HEK293 (cell line): ENCODE measurements around the gene GSTA5.
A peak's percentile ranks its signal among the peaks of the same experiment; 100 is the strongest.

Experiments
- CTCF ChIA-PET: fragments of 350-600 bp; formaldehyde crosslinking; extraction: SDS; loops from one replicate; lab custom pipeline; 2021; ENCODE audit warnings: antibody characterized with exemption; lab: Yijun Ruan, JAX
- POLR2A ChIA-PET: fragments of 300-600 bp; formaldehyde crosslinking; extraction: SDS; loops from one replicate; lab custom pipeline; 2020; ENCODE audit warnings: antibody characterized with exemption, inconsistent platforms; lab: Yijun Ruan, JAX
- H3K27ac ChIP-seq: fragments of 200-500 bp; sonication (Bioruptor generic); 2 replicates; pipeline ENCODE4 v1.5.1; 2014; ENCODE audit warnings: low read depth, low read length, control low read depth, inconsistent platforms; ENCODE audit errors: extremely low read depth
- H3K36me3 ChIP-seq, 2 experiments: fragments of 200-500 bp in 1 of 2; sonication (Bioruptor generic) in 1 of 2; 1 replicate in 1 of 2; 2 replicates in 1 of 2; pipeline ENCODE4 v1.5.1; 2014 to 2017; ENCODE audit warnings: inconsistent platforms in 2 of 2, low read length in 2 of 2; ENCODE audit not compliant: control insufficient read depth in 2 of 2, insufficient read depth in 1 of 2
- H3K4me1 ChIP-seq: fragments of 200-500 bp; sonication (Bioruptor generic); 2 replicates; pipeline ENCODE4 v1.5.1; 2014; ENCODE audit warnings: mild to moderate bottlenecking, low read length, inconsistent platforms; ENCODE audit not compliant: control insufficient read depth, insufficient read depth
- H3K4me3 ChIP-seq: 2 replicates; pipeline ENCODE4 v1.5.1; 2011; ENCODE audit warnings: low read depth, mild to moderate bottlenecking, control low read depth, low read length, moderate library complexity
- H3K9me3 ChIP-seq: fragments of 200-500 bp; sonication (Bioruptor generic); 2 replicates; pipeline ENCODE4 v1.5.1; 2014; ENCODE audit warnings: low read depth, low read length, inconsistent platforms; ENCODE audit not compliant: control insufficient read depth, insufficient read depth
- FEZF1 ChIP-seq: fragments of 450-650 bp; formaldehyde crosslinking; IDR thresholded peaks from 2 replicates; pipeline ENCODE4 v1.5.1; 2016; ENCODE audit warnings: missing biosample characterization, missing genetic modification characterization
- GLI4 ChIP-seq: fragments of 450-650 bp; formaldehyde crosslinking; IDR thresholded peaks from 2 replicates; pipeline ENCODE4 v1.5.1; 2016; ENCODE audit warnings: missing biosample characterization, missing genetic modification characterization
- KLF7 ChIP-seq: fragments of 450-650 bp; formaldehyde crosslinking; IDR thresholded peaks from 2 replicates; pipeline ENCODE4 v1.5.1; 2016; ENCODE audit warnings: missing biosample characterization, missing genetic modification characterization, borderline replicate concordance
- MYNN ChIP-seq: fragments of 450-650 bp; formaldehyde crosslinking; IDR thresholded peaks from 2 replicates; pipeline ENCODE4 v1.5.1; 2016; ENCODE audit warnings: missing biosample characterization, missing genetic modification characterization, borderline replicate concordance
- SALL2 ChIP-seq: fragments of 450-650 bp; formaldehyde crosslinking; IDR thresholded peaks from 2 replicates; pipeline ENCODE4 v1.5.0; 2017; ENCODE audit warnings: missing biosample characterization, mild to moderate bottlenecking, missing genetic modification characterization, borderline replicate concordance
- TRIM28 ChIP-seq: IDR thresholded peaks from 2 replicates; pipeline ENCODE4 v1.6.1; 2011; ENCODE audit warnings: low read length, control low read depth, borderline replicate concordance
- YY1 ChIP-seq: fragments of 450-650 bp; formaldehyde crosslinking; IDR thresholded peaks from 2 replicates; pipeline ENCODE4 v1.5.1; 2018; ENCODE audit warnings: missing biosample characterization, missing genetic modification characterization
- ZBTB44 ChIP-seq: fragments of 450-650 bp; IDR thresholded peaks from 2 replicates; pipeline ENCODE4 v1.5.1; 2018; ENCODE audit warnings: missing biosample characterization, mild to moderate bottlenecking, missing genetic modification characterization
- ZBTB7A ChIP-seq: fragments of 450-650 bp; formaldehyde crosslinking; IDR thresholded peaks from 2 replicates; pipeline ENCODE4 v1.5.1; 2016; ENCODE audit warnings: low read depth, missing biosample characterization, missing genetic modification characterization
- ZNF112 ChIP-seq: fragments of 450-650 bp; formaldehyde crosslinking; IDR thresholded peaks from 2 replicates; pipeline ENCODE4 v1.5.0; 2017; ENCODE audit warnings: missing biosample characterization, missing genetic modification characterization
- ZNF280D ChIP-seq: fragments of 450-650 bp; formaldehyde crosslinking; IDR thresholded peaks from 2 replicates; pipeline ENCODE4 v1.5.1; 2016; ENCODE audit warnings: missing biosample characterization, missing genetic modification characterization
- ZNF341 ChIP-seq: fragments of 450-650 bp; formaldehyde crosslinking; IDR thresholded peaks from 2 replicates; pipeline ENCODE4; 2016; ENCODE audit warnings: low read depth, missing biosample characterization, missing genetic modification characterization
- ZNF350 ChIP-seq: fragments of 450-650 bp; formaldehyde crosslinking; IDR thresholded peaks from 2 replicates; pipeline ENCODE4 v1.5.0; 2017; ENCODE audit warnings: missing biosample characterization, mild to moderate bottlenecking, missing genetic modification characterization
- ZNF416 ChIP-seq: fragments of 450-650 bp; formaldehyde crosslinking; IDR thresholded peaks from 2 replicates; pipeline ENCODE4 v1.5.1; 2016; ENCODE audit warnings: missing biosample characterization, missing genetic modification characterization
- ZNF621 ChIP-seq: fragments of 450-650 bp; formaldehyde crosslinking; IDR thresholded peaks from 2 replicates; pipeline ENCODE4 v1.5.1; 2017; ENCODE audit warnings: missing biosample characterization, missing genetic modification characterization
- ZNF626 ChIP-seq: fragments of 450-650 bp; sonication (Bioruptor Pico); formaldehyde crosslinking; IDR thresholded peaks from 2 replicates; pipeline ENCODE4 v1.5.1; 2018; ENCODE audit warnings: missing biosample characterization, missing genetic modification characterization, inconsistent platforms
- ZNF658 ChIP-seq: fragments of 450-650 bp; formaldehyde crosslinking; IDR thresholded peaks from 2 replicates; pipeline ENCODE4; 2016; ENCODE audit warnings: missing biosample characterization, missing genetic modification characterization
- ZNF792 ChIP-seq: fragments of 450-650 bp; formaldehyde crosslinking; IDR thresholded peaks from 2 replicates; pipeline ENCODE4 v1.5.1; 2016; ENCODE audit warnings: missing biosample characterization, missing genetic modification characterization
- TF ChIP-seq, protein P1 (sequence below): fragments of 450-650 bp; formaldehyde crosslinking; conservative IDR thresholded peaks from 2 replicates; pipeline ENCODE4 v1.5.1; 2016; ENCODE audit warnings: low read depth, missing biosample characterization, missing genetic modification characterization

The GSTA5 gene

DNA sequence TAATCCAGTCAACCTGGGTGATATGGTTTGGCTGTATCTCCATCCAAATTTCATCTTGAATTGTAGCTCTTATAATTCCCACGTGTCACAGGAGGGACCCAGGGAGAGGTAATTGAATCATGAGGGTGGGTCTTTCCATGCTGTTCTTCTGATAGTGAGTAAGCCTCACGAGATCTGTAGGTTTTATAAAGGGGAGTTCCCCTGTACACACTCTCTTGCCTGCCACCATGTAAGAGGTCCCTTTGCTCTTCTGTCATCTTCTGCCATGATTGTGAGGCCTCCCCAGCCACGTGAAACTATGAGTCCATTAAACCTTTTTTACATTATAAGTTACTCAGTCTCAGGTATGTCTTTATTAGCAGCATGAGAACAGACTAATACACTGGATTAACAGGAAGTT lies 49.4 kb upstream of the GSTA5 start:
- POLR2A ChIA-PET, result no interaction called here
- H3K36me3 ChIP-seq, result no peaks in the 10 kb centered on the region
- H3K4me1 ChIP-seq, result no peaks in the 10 kb centered on the region
- no peak overlapping the region for H3K27ac ChIP-seq
- H3K4me3 ChIP-seq, result no peak overlapping the region
- TF ChIP-seq MYNN (tag by site-specific recombination) (no peak), ZNF350 (tag by site-specific recombination) (no peak), ZNF621 (tag by site-specific recombination) (no peak)
- CTCF ChIA-PET, result interaction anchor here (0.6 kb wide), 1 partner anchor 408 kb away, joined by 3 read pairs; no protein-coding TSS in a partner anchor
- H3K9me3 ChIP-seq, result no peaks in the 10 kb centered on the region

DNA sequence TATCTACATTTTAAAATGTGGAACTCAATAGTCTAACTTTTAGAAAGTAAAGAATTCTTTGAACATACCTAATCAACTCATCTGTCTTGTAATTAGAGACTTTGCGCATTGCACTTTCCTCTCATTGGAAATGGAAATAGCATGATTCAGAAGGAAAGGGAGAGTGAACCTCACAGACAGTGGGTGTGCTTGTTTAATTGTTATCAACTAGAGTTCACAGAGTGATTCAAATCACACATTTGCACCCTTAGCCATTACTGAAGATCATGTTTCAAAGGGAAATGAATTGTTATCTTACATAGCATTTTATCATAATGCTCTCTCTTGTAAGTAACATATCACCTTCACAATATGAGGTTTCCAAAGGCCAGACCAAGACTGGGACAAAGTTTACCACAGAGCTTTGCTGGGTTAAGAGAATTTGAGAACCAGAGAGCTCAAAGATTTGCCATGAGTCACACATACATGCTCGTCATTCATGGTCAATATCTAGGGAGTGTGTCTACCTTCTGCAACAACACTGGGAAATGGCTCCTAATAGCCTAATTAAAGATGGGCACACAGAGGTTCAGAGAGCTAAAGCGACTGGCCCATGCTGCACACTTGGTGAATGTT lies 47.4 kb upstream of the GSTA5 start:
- no peak overlapping the region for H3K4me3 ChIP-seq
- TF ChIP-seq YY1 (tag by site-specific recombination) (no peak), GLI4 (tag by site-specific recombination) (no peak), ZNF341 (tag by site-specific recombination) (no peak), KLF7 (tag by site-specific recombination) (no peak), ZNF626 (tag by site-specific recombination) (no peak), ZNF112 (no peak), ZNF658 (tag by site-specific recombination) (no peak), SALL2 (tag by site-specific recombination) (no peak), ZBTB44 (tag by site-specific recombination) (no peak), ZNF280D (tag by site-specific recombination) (no peak), ZNF416 (tag by site-specific recombination) (no peak), MYNN (tag by site-specific recombination) (no peak), TRIM28 (no peak)
- ChIA-PET POLR2A (no interaction called here), CTCF (no interaction called here)
- H3K9me3 ChIP-seq, result no peaks in the 10 kb centered on the region
- H3K36me3 ChIP-seq, result no peaks in the 10 kb centered on the region
- H3K27ac ChIP-seq, result no peak overlapping the region
- H3K4me1 ChIP-seq, result no peaks in the 10 kb centered on the region

GRCh38 chr6:52881996-52882841 lies 41.6 kb upstream of the GSTA5 start:
- ChIA-PET POLR2A (no interaction called here), CTCF (interaction anchor here (0.5 to 2.1 kb wide), 29 partner anchors 9 to 883 kb away, joined by 3 to 15 read pairs (median 3); no protein-coding TSS in a partner anchor)
- no peaks in the 10 kb centered on the region for H3K4me1 ChIP-seq
- H3K9me3 ChIP-seq, result no peaks in the 10 kb centered on the region
- no peak overlapping the region; the same call in 1 of the 2 replicates for H3K27ac ChIP-seq
- peak overlapping the region; percentile 45 for H3K4me3 ChIP-seq
- no peaks in the 10 kb centered on the region for H3K36me3 ChIP-seq
- TF ChIP-seq FEZF1 (no peak), ZBTB7A (tag by site-specific recombination) (no peak), ZNF792 (tag by site-specific recombination) (no peak)
- TF ChIP-seq, protein P1, sequence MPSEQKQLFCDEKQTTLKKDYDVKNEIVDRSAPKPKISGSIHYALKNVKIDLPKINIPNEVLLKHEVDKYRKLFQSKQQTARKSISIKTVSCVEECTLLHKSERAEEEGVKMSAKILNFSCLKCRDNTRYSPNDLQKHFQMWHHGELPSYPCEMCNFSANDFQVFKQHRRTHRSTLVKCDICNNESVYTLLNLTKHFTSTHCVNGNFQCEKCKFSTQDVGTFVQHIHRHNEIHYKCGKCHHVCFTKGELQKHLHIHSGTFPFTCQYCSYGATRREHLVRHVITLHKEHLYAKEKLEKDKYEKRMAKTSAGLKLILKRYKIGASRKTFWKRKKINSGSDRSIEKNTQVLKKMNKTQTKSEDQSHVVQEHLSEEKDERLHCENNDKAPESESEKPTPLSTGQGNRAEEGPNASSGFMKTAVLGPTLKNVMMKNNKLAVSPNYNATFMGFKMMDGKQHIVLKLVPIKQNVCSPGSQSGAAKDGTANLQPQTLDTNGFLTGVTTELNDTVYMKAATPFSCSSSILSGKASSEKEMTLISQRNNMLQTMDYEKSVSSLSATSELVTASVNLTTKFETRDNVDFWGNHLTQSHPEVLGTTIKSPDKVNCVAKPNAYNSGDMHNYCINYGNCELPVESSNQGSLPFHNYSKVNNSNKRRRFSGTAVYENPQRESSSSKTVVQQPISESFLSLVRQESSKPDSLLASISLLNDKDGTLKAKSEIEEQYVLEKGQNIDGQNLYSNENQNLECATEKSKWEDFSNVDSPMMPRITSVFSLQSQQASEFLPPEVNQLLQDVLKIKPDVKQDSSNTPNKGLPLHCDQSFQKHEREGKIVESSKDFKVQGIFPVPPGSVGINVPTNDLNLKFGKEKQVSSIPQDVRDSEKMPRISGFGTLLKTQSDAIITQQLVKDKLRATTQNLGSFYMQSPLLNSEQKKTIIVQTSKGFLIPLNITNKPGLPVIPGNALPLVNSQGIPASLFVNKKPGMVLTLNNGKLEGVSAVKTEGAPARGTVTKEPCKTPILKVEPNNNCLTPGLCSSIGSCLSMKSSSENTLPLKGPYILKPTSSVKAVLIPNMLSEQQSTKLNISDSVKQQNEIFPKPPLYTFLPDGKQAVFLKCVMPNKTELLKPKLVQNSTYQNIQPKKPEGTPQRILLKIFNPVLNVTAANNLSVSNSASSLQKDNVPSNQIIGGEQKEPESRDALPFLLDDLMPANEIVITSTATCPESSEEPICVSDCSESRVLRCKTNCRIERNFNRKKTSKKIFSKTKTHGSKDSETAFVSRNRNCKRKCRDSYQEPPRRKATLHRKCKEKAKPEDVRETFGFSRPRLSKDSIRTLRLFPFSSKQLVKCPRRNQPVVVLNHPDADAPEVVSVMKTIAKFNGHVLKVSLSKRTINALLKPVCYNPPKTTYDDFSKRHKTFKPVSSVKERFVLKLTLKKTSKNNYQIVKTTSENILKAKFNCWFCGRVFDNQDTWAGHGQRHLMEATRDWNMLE, result 0 out of 2 replicates have a peak, but pooled peaks have one; percentile 25
